Stimulated activated CD4-positive, alpha-beta T cell treated with anti-CD3 and anti-CD28 coated beads, Interleukin-15, amount 100 ng/mL, for 1 hour (primary cell): ENCODE data around the gene CTDNEP1.

ENCODE experiments used
- DNase-seq, 2 donors: peaks; one replicate each; pipeline ENCODE4 v3.0.0-alpha.2; 2020; ENCODE audit warnings: low read depth in 1 of 2, low spot score in 1 of 2

CTDNEP1 gene

DNA sequence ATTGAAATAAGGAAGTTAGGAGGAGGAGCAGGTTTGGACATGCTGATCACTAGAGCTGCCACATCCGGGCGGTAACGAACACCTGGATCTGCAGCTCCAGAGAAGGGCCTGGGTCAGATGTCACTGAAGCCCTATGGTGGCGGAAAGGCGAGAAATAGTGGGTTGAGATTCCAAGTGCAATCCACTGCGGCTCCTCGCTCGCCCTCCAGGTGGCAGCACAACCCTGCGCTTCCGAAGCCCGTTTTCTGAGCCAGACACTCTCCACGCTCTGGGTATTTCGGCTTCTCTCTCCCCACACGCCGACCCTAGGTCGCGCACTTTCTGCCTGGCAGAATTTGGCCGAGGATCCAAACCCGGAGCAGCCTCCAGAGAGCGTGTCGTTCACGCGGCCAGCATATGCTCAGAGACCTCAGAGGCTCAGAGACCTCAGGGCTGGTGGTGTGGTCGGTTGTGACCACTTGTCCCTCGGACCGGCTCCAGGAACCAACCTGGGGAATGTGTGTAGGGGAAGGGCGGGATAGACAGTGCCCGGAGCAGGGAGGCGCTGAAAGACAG is 29.1 kb upstream of the CTDNEP1 start:
- peak; percentile 76 to 77 for DNase-seq

DNA sequence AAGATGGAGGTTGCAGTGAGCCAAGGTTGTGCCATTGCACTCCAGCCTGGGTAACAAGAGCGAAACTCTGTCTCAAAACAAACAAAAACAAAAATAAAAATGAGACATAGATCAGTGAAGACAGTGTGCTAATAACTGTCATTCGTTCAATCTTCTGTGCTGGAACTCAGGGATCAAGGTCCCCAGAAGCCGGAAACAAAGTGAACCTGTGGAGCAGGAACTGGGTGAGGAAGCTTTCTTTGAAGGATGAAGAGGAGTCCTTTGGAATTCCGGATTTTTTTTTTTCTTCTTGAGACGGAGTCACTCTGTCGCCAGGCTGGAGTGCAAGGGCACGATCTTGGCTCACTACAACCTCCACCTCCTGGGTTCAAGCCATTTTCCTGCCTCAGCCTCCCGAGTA is 27.9 kb upstream of the CTDNEP1 start:
- no peak for DNase-seq

DNA sequence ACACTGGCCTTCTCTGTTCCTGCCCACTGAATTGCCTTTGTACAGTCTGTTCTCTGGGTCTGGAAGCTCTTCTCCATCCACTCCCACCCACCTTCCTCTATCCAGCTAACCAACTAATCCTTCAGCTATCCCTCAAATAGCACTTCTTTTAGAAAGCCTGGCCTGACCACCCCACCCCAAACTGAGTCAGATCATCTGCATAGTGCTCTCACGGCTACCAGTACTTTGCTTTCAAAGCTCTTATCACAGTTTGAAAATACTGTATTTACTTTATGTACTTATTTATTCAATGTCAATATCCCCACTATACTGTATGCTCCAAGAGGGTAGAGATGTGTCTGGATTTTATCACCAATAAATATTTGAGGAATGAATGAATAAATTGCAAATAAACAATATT is 15.2 kb upstream of the CTDNEP1 start:
- DNase-seq = no peak

GRCh38 chr17:7263801-7264078 is 12.2 kb upstream of the CTDNEP1 start:
- DNase-seq = no peak

GRCh38 chr17:7262935-7263800 is 11.6 kb upstream of the CTDNEP1 start:
- DNase-seq = no peak

GRCh38 chr17:7262192-7262934 is 10.8 kb upstream of the CTDNEP1 start, which contains the start of gene CLDN7:
TSS of gene CLDN7 (minus strand) at chr17:7262478. CDS start at chr17:7262043, 435 bp downstream.
- no peak for DNase-seq

DNA sequence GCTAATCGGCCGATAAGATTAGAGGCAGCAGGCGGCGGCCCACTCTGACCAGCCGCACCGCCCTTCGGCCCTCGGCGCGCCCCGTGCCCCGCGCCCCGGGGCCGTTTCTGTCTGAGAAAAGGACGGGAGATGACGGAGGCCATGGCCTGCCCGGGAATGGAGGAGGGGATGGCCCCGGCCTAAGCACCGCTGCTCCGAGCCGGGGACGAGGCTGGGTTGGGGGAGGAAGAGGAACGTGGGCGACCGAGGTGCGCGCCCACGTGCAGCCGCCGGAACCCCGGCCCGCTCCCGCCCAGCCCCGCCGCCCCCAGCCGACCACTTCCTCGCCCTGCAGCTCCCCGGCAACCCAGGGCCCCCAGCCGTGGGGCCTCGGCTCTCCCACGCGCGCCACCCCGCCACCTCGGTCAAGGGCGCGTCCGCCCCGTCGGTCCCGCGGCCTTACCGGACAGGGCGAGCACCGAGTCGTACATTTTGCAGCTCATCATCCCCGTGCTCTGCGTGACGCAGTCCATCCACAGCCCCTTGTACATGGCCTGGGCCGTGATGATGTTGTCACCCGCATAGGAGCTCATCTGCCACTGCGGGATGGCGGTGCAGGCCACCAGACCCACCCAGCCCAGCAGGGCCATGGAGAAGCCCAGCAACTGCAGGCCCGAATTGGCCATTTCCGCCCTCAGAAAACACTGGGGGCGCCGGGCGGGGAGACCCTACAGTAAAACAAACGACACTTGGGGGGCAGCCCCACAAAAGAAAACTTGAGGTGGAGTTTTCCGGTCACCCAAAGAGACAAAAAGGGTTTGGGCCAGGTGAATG is 10.1 kb upstream of the CTDNEP1 start:
- no peak for DNase-seq

- no peak for DNase-seq
Observed at GRCh38 chr17:7260651-7261378, 9.3 kb upstream of the CTDNEP1 start.

GRCh38 chr17:7260151-7260550 is 8.6 kb upstream of the CTDNEP1 start:
- DNase-seq = no peak

- no peak for DNase-seq
Observed at GRCh38 chr17:7259555-7259889, 8.0 kb upstream of the CTDNEP1 start.

DNA sequence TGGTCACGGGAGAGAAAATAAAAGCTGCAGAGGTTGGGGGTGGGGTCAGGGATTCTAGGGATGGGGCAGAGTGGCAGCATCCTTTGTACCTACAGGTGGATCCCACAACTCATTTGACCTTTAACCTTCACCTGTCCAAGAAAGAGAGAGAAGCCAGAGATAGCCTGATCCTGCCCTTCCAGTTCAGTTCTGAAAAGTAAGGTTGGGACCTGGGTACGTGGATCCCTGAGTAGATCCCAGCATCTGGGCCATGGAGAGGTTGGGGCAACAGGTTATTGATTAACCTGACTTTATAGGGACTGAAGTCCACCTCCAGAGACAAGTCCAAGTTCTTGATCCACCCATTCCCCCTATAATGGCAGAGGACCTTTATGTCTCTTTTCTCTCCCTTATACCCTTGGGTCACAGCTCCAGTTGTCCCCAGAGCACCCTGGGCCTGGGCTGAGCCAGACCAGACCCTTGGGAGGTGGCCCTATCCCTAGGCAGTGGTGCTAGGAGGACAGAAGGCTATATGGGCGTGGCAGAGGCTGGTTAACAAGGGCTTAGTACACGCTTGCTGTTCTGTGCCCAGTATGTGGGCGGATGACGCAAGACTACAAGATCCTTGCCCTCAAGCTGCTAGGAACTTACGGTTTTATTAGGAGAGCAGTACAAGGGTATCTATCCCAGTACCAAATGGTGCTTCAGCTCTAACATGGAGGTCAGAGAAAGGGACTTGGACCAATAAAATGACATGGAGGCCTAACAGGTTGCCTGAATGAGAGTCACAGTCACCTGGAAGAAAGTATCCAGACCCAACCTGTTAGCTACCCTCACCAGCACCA is 7.4 kb upstream of the CTDNEP1 start:
- no peak for DNase-seq

DNA sequence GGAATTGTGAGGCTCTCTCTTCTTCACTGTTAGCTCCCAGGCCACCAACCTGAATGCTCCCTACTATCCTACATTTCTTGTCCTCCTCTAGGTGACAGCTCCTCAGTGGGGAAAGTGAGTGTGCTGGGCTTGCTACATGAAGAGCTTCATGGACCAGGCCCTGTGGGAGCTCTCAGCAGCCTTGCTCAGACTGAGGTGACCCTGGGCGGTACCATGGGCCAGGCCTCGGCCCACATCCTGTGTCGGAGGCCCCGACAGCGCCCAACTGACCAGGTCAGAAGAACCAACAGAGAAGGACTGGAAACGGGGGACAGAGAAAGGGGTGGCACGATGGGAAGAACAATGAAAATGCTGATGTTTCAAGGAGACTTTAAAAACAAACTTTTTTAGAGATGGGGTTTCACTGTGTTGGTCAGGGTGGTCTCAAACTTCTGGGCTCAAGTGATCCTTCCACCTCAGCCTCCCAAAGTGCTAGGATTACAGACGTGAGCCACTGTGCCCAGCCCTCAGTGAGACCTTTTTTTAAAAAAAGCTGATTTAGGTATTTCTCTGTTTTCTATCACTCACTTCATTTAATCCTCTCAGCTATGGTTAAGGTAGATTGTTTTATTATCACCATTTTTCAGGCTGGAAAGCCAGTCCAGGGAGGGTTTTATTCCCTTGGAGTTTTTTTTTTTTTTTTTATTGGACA is 5.4 kb upstream of the CTDNEP1 start:
- DNase-seq = no peak

DNA sequence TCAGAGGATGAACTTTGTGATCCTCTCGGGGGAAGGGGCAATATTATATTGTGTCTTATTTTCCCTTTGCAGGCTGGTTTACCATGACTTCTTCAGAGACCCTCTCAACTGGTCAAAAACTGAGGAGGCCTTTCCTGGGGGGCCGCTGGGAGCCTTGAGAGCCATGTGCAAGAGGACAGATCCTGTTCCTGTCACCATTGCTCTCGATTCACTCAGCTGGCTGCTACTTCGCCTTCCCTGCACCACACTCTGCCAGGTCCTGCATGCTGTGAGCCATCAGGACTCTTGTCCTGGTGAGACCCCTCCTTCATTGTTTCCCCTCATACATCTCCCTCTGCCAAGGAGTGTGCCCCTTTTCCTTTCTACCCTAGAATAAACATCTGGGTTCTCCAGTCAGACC is 3.0 kb upstream of the CTDNEP1 start:
- DNase-seq = no peak

DNA sequence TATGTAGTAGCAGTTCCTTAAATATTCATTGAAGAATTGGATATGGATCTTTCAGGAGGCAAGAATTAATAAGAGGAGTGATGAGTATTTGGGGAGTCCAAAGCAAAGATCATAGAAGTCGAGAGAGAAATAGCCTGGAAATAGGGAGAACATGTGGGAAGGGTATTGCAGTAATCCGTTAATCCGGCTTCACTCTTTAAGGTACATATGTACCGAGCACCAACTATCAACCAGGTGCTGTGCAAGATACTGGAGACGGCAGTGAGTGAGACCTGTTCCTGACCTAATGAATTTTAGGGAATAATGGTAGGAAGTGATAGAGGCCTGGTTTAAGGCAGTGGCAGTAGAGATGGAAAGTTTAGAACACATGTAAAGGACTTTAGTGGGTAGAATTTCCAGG is 1.5 kb upstream of the CTDNEP1 start:
- no peak for DNase-seq

DNA sequence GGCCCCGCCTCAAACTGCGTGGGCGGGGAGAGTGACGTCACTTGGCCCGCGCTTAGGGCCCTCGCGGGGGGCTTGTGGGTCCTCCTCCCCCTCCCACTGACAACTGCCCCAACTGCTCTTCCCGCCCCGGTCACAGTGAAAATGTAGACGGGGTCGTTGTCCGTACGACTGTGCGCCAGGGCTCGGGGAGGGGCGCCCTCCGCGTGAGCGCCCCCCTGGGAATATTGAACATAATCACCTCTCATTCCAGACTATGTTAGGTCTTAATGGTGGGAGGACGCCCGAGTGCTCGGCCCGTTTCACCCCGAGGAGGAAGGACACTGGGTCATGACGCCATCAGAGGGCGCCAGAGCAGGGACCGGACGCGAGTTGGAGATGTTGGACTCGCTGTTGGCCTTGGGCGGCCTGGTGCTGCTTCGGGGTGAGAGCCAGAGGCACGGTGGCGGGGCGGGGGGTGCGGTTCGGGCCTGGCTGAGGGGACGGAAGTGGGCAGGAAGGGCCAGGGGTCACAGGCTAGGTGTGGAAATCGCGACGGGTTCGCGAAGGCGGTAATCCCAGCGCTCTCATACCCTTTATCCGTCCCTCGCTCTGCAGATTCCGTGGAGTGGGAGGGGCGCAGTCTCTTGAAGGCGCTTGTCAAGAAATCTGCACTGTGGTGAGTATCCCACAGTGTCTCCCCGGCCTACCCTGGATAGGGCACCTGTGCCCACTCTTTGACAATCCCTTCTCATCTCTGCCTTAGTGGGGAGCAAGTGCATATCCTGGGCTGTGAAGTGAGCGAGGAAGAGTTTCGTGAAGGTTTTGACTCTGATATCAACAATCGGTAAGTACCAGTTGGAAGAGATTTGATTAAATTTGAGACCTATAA is 876 bp upstream of the CTDNEP1 start, which contains the start of gene ELP5:
Gene ELP5, plus strand, starts transcription at position 40 of the 868 bp plus-strand sequence. Its CDS starts 336 bp downstream, at position 376.
- DNase-seq = peak; percentile 68 to 73

- no peak for DNase-seq
Observed at GRCh38 chr17:7250695-7251627, 573 bp downstream of the CTDNEP1 start.

GRCh38 chr17:7249830-7250229 is 1.7 kb downstream of the CTDNEP1 start:
- DNase-seq = no peak
